Right lobe of liver (tissue), 6 donors: Measurements from ENCODE around the gene BLVRB. TPM values are rescaled to one million over a fixed set of nuclear protein-coding genes. Genes with fewer than 3 reads are reported as not detected.
"Not testable (repeated sequence)": the region's sequence is repeated elsewhere in the genome, so short reads cannot be mapped to it uniquely, and the experiment has no call there.

ENCODE experiments used
- ATAC-seq, 4 donors: fragments of 200-7000 bp; cut with Tn5 transposase; one replicate each; pipeline ENCODE4 v1.9.1; 2020; ENCODE audit warnings: mild to moderate bottlenecking in 4 of 4, moderate library complexity in 4 of 4
- DNase-seq, 3 donors: peaks; one replicate each; pipeline ENCODE4 v3.0.0-alpha.2; 2020
- H3K27ac ChIP-seq, 3 donors: fragments of 200-600 bp; one replicate each; pipeline ENCODE4 v1.8.0; 2022
- H3K27me3 ChIP-seq, 2 donors: fragments of 200-600 bp; one replicate each; pipeline ENCODE4 v1.8.0; 2022
- H3K36me3 ChIP-seq, 4 donors: fragments of 200-600 bp; sonication (generic) in 1 of 4; one replicate each; pipeline versions ENCODE4 v1.5.1 to v1.8.0; 2017 to 2022; ENCODE audit warnings: control low read depth in 1 of 4
- H3K4me1 ChIP-seq, 4 donors: fragments of 200-600 bp; sonication (generic) in 1 of 4; one replicate each; pipeline versions ENCODE4 v1.5.1 to v1.8.0; 2017 to 2022; ENCODE audit warnings: control low read depth in 1 of 4
- H3K4me3 ChIP-seq, 3 donors: fragments of 200-600 bp; one replicate each; pipeline ENCODE4 v1.8.0; 2022
- H3K9me3 ChIP-seq, 4 donors: fragments of 200-600 bp; sonication (generic) in 1 of 4; one replicate each; pipeline versions ENCODE4 v1.5.1 to v1.8.0; 2017 to 2022; ENCODE audit warnings: control low read depth in 1 of 4
- POLR2A ChIP-seq: fragments of 450-650 bp; IDR thresholded peaks from one replicate; pipeline ENCODE4 v1.6.1; 2017; ENCODE audit warnings: antibody characterized with exemption, mild to moderate bottlenecking
- WGBS: methylation state at CpG from one replicate; pipeline ENCODE4 v1.1.6; 2018; ENCODE audit warnings: low coverage, low lambda C conversion rate; ENCODE audit not compliant: insufficient coverage; ENCODE audit errors: missing lambda C conversion rate; 5-methylcytosine and 5-hydroxymethylcytosine counted together
- intact Hi-C, 2 donors: fragments of 100-400 bp; cut with DNase I; formaldehyde crosslinking; loops; one replicate each; pipeline versions ENCODE4 v1.11.2 to v1.14.1; 2022
- total RNA-seq, 6 experiments: library from RNA; depleted of rRNA in 2 of 6; stranded (reverse); fragments of >200 nt in 2 of 6; fragmentation: NEBNext Ultra II Directional in 3 of 6; extraction: Animal tissue kit (Norgen Biotek cat#: 25700) in 3 of 6; gene quantifications; one replicate each; pipeline versions ENCODE4 v1.1.0 to v1.2.4, GENCODE V29; 2016 to 2023
- TF ChIP-seq, protein P1 (sequence below), 4 donors: fragments of 200-600 bp in 3 of 4; fragments of 450-650 bp in 1 of 4; IDR thresholded peaks; one replicate each; pipeline versions ENCODE4 v1.5.1 to v1.8.0; 2016 to 2022; ENCODE audit warnings: antibody characterized with exemption in 4 of 4, mild to moderate bottlenecking in 2 of 4
- donor health status: DM: no; HTN: yes; CAD: no.
- donor health status: DM: no; HTN: no; CAD: no.
- donor health status: DM: no; HTN: no; CAD: no.
- donor health status: DM: no; HTN: yes; CAD: no.
- donor health status: DM: no; HTN: yes; CAD: no.

Gene BLVRB
- total RNA-seq, 6 experiments from 2014 or later: 127 to 326 (median 146) TPM

DNA sequence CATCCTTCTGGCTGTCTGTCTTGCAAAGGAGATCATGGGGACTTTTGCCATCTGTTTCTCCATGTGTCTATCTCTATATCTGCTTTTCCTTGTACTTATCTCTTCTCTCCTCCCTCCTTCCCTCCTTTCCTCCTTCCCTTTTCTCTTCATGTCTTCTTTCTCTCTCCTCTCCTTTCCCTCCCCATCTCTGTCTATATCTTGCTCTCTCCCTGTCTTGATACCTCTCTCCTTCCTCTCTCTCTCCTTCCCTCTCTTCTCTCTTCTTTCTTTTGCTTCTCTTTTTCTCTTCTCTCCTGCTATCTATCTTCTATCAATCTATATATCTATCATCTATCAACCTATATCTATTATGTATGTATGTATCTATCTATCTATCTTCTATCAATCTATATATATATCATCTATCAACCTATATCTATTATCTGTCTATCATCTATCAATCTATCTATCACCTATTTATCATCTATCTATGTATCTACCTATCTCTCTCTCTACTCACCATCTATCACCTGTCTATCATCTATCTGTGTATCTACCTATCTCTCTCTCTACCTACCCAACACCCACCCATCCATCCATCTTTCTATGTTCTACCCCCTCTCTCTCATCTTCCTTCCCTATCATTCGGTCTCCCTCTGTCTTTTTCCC lies 28.8 kb upstream of the BLVRB start:
- ATAC-seq: no peak
- Histone ChIP-seq H3K9me3 (no peaks in the 10 kb centered on the region), H3K4me3 (no peak overlapping the region), H3K27ac (no peak overlapping the region), H3K27me3 (no peaks in the 10 kb centered on the region), H3K4me1 (no peaks in the 10 kb centered on the region), H3K36me3 (no peaks in the 10 kb centered on the region)
- 78% methylated on average over 1 of the region's 1 CpG for WGBS
- DNase-seq: no peak
- intact Hi-C loops: no loop called here
- TF ChIP-seq, protein P1, sequence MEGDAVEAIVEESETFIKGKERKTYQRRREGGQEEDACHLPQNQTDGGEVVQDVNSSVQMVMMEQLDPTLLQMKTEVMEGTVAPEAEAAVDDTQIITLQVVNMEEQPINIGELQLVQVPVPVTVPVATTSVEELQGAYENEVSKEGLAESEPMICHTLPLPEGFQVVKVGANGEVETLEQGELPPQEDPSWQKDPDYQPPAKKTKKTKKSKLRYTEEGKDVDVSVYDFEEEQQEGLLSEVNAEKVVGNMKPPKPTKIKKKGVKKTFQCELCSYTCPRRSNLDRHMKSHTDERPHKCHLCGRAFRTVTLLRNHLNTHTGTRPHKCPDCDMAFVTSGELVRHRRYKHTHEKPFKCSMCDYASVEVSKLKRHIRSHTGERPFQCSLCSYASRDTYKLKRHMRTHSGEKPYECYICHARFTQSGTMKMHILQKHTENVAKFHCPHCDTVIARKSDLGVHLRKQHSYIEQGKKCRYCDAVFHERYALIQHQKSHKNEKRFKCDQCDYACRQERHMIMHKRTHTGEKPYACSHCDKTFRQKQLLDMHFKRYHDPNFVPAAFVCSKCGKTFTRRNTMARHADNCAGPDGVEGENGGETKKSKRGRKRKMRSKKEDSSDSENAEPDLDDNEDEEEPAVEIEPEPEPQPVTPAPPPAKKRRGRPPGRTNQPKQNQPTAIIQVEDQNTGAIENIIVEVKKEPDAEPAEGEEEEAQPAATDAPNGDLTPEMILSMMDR (IDR thresholded peaks at IDR 0.05): no peak
- TF ChIP-seq POLR2A: no peak

- Histone ChIP-seq H3K9me3 (no peaks in the 10 kb centered on the region), H3K27ac (no peak overlapping the region), H3K4me3 (no peak overlapping the region), H3K27me3 (no peaks in the 10 kb centered on the region), H3K4me1 (no peaks in the 10 kb centered on the region), H3K36me3 (no peaks in the 10 kb centered on the region)
- WGBS: 25% methylated on average over 2 of the region's 4 CpGs
- no peak for TF ChIP-seq POLR2A
- TF ChIP-seq, protein P1 (IDR thresholded peaks at IDR 0.05): no peak
- DNase-seq: no peak
- intact Hi-C loops: no loop called here
- no peak for ATAC-seq
Observed at GRCh38 chr19:40493778-40494177, 28.2 kb upstream of the BLVRB start.

GRCh38 chr19:40492274-40492673 lies 26.7 kb upstream of the BLVRB start:
- 95% methylated on average over 2 of the region's 3 CpGs for WGBS

GRCh38 chr19:40489882-40490230 lies 24.3 kb upstream of the BLVRB start:
- Histone ChIP-seq H3K36me3 (no peaks in the 10 kb centered on the region), H3K27ac (no peak overlapping the region), H3K4me3 (no peak overlapping the region), H3K4me1 (no peaks in the 10 kb centered on the region), H3K27me3 (no peaks in the 10 kb centered on the region), H3K9me3 (no peaks in the 10 kb centered on the region)
- intact Hi-C loops: no loop called here
- 28% methylated on average over 6 of the region's 25 CpGs for WGBS
- no peak for DNase-seq
- ATAC-seq: no peak
- no peak for TF ChIP-seq POLR2A

More at GRCh38 chr19:40492274-40492673, 26.7 kb upstream of the BLVRB start:
- H3K4me3 ChIP-seq: no peak overlapping the region
- intact Hi-C loops: no loop called here
- no peaks in the 10 kb centered on the region for H3K4me1 ChIP-seq
- no peaks in the 10 kb centered on the region for H3K27me3 ChIP-seq
- no peak overlapping the region for H3K27ac ChIP-seq
- ATAC-seq (no peak), DNase-seq (no peak)
- TF ChIP-seq POLR2A: no peak
- TF ChIP-seq, protein P1 (IDR thresholded peaks at IDR 0.05): no peak
- H3K9me3 ChIP-seq: no peaks in the 10 kb centered on the region
- H3K36me3 ChIP-seq: no peaks in the 10 kb centered on the region

GRCh38 chr19:40486017-40486416 lies 20.5 kb upstream of the BLVRB start:
- ATAC-seq (no peak), DNase-seq (no peak)
- Histone ChIP-seq H3K27ac (no peak overlapping the region), H3K4me3 (no peak overlapping the region), H3K27me3 (no peaks in the 10 kb centered on the region), H3K9me3 (no peaks in the 10 kb centered on the region), H3K4me1 (no peaks in the 10 kb centered on the region), H3K36me3 (no peaks in the 10 kb centered on the region)
- TF ChIP-seq, protein P1 (IDR thresholded peaks at IDR 0.05): no peak
- no peak for TF ChIP-seq POLR2A
- WGBS: 54% methylated on average over 2 of the region's 3 CpGs
- intact Hi-C loops: no loop called here

DNA sequence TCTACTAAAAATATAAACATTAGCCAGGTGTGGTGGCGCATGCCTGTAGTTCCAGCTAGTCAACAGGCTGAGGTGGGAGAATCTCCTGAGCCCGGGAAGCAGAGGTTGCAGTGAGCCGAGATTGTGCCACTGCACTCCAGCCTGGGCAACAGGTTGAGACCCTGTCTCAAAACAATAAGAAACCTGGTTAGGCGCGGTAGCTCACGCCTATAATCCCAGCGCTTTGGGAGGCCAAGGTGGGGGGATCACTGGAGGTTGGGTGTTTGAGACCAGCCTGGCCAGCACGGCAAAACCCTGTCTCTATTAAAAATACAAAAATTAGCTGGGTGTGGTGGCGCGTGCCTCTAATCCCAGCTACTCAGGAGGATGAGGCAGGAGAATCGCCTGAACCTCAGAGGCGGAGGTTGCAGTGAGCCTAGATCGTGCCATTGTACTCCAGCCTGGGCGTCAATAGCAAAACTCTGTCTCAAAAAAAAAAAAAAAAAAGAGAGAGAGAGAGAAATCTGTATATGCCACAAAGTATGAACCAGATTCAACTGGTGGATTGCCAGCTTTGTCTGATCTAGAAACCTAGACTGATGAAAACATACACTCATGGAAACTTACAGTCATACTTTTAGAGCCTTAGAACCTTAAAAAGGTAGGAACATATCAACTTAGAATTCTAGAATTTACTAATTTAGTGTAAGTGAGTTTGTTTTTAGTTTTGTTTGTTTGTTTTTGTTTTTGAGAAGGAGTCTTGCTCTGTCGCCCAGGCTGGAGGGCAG lies 10.5 kb upstream of the BLVRB start:
- H3K27me3 ChIP-seq, ATAC-seq, H3K4me1 ChIP-seq, H3K9me3 ChIP-seq, H3K27ac ChIP-seq, DNase-seq, H3K36me3 ChIP-seq, H3K4me3 ChIP-seq: not testable (repeated sequence)
- 90% methylated on average over 13 of the region's 15 CpGs for WGBS
- intact Hi-C loops: loop anchor here in 1 of 2 donors (10.0 kb wide), 1 partner anchor 49 kb away; no protein-coding TSS in a partner anchor
